Measurements from ENCODE around the gene AGO4. TPM values are rescaled to one million over a fixed set of nuclear protein-coding genes. Genes with fewer than 3 reads are reported as not detected.
"Not testable (repeated sequence)": the region's sequence is repeated elsewhere in the genome, so short reads cannot be mapped to it uniquely, and the experiment has no call there.

The AGO4 gene
- total RNA-seq, 1 experiment from 2014 or later: 6.1 TPM

DNA sequence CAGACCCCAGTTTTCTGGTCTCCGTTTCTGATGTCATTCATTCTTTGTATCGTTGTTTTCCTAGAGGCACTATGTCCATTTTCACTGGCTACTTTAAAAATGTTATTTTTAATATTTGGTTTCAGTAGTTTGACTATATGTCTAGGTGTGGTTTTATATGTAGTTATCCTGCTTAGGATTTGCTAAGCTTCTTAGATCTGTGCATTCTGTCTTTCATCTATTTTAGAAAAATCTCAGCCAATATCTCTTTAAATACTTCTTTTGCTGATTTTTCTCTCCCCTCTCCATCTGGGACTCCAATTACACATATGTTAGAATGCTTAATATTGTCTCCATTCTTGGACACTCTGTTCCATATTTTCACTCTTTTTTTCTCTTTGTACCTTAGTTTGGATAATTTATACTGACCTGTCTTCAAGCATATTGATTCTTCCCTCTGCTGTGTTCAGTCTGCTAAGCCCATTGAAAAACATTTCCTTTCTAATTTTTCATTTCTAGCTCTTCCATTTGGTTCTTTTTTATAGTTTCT is 24.7 kb upstream of the AGO4 start:
- no peaks in the 10 kb centered on the region for H3K27me3 ChIP-seq (ENCODE audit: insufficient read depth, low read length)
- no peak overlapping the region for H3K4me2 ChIP-seq (ENCODE audit: low read length)
- ChIA-PET POLR2A (no interaction called here), RAD21 (ENCODE audit: low non-redundant PET in 1 of 2, low total read pairs in 2 of 2, uncharacterized antibody in 2 of 2, unreplicated experiment in 2 of 2) (no interaction called here), CTCF (no interaction called here)
- H3K9me3 ChIP-seq (ENCODE audit: control insufficient read depth in 1 of 2, insufficient read depth in 1 of 2, low read depth in 1 of 2, low read length in 2 of 2): no peaks in the 10 kb centered on the region
- no peak overlapping the region for H3K27ac ChIP-seq (ENCODE audit: low read depth, low read length)
- TF ChIP-seq FOSL1 (IDR thresholded peaks at IDR 0.05; ENCODE audit: low read depth): no peak
- TF ChIP-seq, protein P1, sequence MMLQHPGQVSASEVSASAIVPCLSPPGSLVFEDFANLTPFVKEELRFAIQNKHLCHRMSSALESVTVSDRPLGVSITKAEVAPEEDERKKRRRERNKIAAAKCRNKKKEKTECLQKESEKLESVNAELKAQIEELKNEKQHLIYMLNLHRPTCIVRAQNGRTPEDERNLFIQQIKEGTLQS (IDR thresholded peaks at IDR 0.05): no peak
- no peak for TF ChIP-seq SRF (IDR thresholded peaks at IDR 0.05; ENCODE audit: low read depth)
- TF ChIP-seq YY1 (IDR thresholded peaks at IDR 0.05; ENCODE audit: extremely low read depth, insufficient replicate concordance, low read depth, low read length): no peak
- TF ChIP-seq RAD21 (IDR thresholded peaks at IDR 0.05; ENCODE audit: low read depth): no peak
- no peak for TF ChIP-seq EGR1 (IDR thresholded peaks at IDR 0.05; ENCODE audit: low read depth)
- TF ChIP-seq SP1 (IDR thresholded peaks at IDR 0.05; ENCODE audit: low read depth): no peak
- no peak for TF ChIP-seq ZNF274 (IDR thresholded peaks at IDR 0.05; ENCODE audit: low read depth, low read length)
- TF ChIP-seq SIN3A (IDR thresholded peaks at IDR 0.05; ENCODE audit: low read depth): no peak
- no peak for TF ChIP-seq JUND (IDR thresholded peaks at IDR 0.05)
- no peak for TF ChIP-seq CEBPB (IDR thresholded peaks at IDR 0.05; ENCODE audit: low read depth)
- TF ChIP-seq, protein P2, sequence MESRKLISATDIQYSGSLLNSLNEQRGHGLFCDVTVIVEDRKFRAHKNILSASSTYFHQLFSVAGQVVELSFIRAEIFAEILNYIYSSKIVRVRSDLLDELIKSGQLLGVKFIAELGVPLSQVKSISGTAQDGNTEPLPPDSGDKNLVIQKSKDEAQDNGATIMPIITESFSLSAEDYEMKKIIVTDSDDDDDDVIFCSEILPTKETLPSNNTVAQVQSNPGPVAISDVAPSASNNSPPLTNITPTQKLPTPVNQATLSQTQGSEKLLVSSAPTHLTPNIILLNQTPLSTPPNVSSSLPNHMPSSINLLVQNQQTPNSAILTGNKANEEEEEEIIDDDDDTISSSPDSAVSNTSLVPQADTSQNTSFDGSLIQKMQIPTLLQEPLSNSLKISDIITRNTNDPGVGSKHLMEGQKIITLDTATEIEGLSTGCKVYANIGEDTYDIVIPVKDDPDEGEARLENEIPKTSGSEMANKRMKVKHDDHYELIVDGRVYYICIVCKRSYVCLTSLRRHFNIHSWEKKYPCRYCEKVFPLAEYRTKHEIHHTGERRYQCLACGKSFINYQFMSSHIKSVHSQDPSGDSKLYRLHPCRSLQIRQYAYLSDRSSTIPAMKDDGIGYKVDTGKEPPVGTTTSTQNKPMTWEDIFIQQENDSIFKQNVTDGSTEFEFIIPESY (IDR thresholded peaks at IDR 0.05; ENCODE audit: extremely low read depth, insufficient replicate concordance, low read length): no peak
- no peak for TF ChIP-seq POLR2A (IDR thresholded peaks at IDR 0.05; ENCODE audit: borderline replicate concordance, extremely low read depth, insufficient read depth, insufficient read length)
- no peak for TF ChIP-seq CBX3 (IDR thresholded peaks at IDR 0.05; ENCODE audit: low read depth)
- TF ChIP-seq, protein P3, sequence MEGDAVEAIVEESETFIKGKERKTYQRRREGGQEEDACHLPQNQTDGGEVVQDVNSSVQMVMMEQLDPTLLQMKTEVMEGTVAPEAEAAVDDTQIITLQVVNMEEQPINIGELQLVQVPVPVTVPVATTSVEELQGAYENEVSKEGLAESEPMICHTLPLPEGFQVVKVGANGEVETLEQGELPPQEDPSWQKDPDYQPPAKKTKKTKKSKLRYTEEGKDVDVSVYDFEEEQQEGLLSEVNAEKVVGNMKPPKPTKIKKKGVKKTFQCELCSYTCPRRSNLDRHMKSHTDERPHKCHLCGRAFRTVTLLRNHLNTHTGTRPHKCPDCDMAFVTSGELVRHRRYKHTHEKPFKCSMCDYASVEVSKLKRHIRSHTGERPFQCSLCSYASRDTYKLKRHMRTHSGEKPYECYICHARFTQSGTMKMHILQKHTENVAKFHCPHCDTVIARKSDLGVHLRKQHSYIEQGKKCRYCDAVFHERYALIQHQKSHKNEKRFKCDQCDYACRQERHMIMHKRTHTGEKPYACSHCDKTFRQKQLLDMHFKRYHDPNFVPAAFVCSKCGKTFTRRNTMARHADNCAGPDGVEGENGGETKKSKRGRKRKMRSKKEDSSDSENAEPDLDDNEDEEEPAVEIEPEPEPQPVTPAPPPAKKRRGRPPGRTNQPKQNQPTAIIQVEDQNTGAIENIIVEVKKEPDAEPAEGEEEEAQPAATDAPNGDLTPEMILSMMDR (IDR thresholded peaks at IDR 0.05 in 2 of 3, conservative IDR thresholded peaks at IDR 0.05 in 1 of 3; ENCODE audit: borderline replicate concordance in 1 of 3, insufficient read depth in 1 of 3, low read depth in 2 of 3, low read length in 2 of 3): no peak
- TF ChIP-seq, protein P4, sequence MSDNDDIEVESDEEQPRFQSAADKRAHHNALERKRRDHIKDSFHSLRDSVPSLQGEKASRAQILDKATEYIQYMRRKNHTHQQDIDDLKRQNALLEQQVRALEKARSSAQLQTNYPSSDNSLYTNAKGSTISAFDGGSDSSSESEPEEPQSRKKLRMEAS (IDR thresholded peaks at IDR 0.05): no peak
- TF ChIP-seq TCF7L2 (IDR thresholded peaks at IDR 0.05; ENCODE audit: borderline replicate concordance, extremely low read depth, insufficient read depth, insufficient read length): no peak
- TF ChIP-seq POLR2AphosphoS5 (IDR thresholded peaks at IDR 0.05; ENCODE audit: low read depth, low read length): no peak
- TF ChIP-seq ZFX (IDR thresholded peaks at IDR 0.05): no peak
- no peaks in the 10 kb centered on the region for H3K79me2 ChIP-seq (ENCODE audit: insufficient read depth, low read length)
- DNase-seq (ENCODE audit: low read depth, low spot score) (no peak), ATAC-seq (no peak)
- no peaks in the 10 kb centered on the region for H3K4me1 ChIP-seq (ENCODE audit: control insufficient read depth in 1 of 2, insufficient read depth in 2 of 2, low read length in 2 of 2)
- no peak overlapping the region for H2AFZ ChIP-seq (ENCODE audit: low read depth, low read length, poor library complexity, severe bottlenecking)
- no peaks in the 10 kb centered on the region for H3K36me3 ChIP-seq (ENCODE audit: control insufficient read depth in 1 of 2, insufficient read depth in 2 of 2, low read length in 2 of 2)
- intact Hi-C loops (cut with micrococcal nuclease): no loop called here
- no peaks in the 10 kb centered on the region for H4K20me1 ChIP-seq (ENCODE audit: insufficient read depth)
- BruUV-seq (replicated peaks): no TSS peak
- no peaks in the 10 kb centered on the region for H3K9me2 ChIP-seq (ENCODE audit: insufficient read depth)
- H3K4me3 ChIP-seq (replicated peaks in 1 of 2; ENCODE audit: low read depth in 1 of 2, low read length in 2 of 2): no peak overlapping the region
- no peak overlapping the region for H3K9ac ChIP-seq (ENCODE audit: low read length)

DNA sequence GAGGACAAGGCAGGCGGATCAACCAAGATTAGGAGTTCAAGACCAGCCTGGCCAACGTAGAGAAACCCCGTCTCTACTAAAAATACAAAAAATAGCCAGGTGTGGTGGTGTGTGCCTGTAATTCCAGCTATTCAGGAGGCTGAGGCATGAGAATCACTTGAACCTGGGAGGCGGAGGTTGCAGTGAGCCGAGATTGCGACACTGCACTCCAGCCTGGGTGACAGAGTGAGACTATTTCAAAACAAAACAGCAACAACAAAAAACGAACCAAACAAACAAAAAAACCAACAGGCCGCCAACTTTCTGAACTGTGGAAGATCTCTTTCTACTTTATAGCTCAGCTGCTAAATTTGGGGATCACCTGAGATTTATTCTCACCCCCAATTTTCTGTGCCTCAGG is 23.5 kb upstream of the AGO4 start:
- H3K9me3 ChIP-seq (ENCODE audit: control insufficient read depth in 1 of 2, insufficient read depth in 1 of 2, low read depth in 1 of 2, low read length in 2 of 2); H3K4me3 ChIP-seq (replicated peaks in 1 of 2; ENCODE audit: low read depth in 1 of 2, low read length in 2 of 2); H2AFZ ChIP-seq (ENCODE audit: low read depth, low read length, poor library complexity, severe bottlenecking); H3K27me3 ChIP-seq (ENCODE audit: insufficient read depth, low read length); H3K27ac ChIP-seq (ENCODE audit: low read depth, low read length); H3K9me2 ChIP-seq (ENCODE audit: insufficient read depth); BruUV-seq (replicated peaks); H3K4me1 ChIP-seq (ENCODE audit: control insufficient read depth in 1 of 2, insufficient read depth in 2 of 2, low read length in 2 of 2); DNase-seq (ENCODE audit: low read depth, low spot score); H3K9ac ChIP-seq (ENCODE audit: low read length); H3K79me2 ChIP-seq (ENCODE audit: insufficient read depth, low read length); H4K20me1 ChIP-seq (ENCODE audit: insufficient read depth); H3K4me2 ChIP-seq (ENCODE audit: low read length); ATAC-seq; CTCF ChIA-PET; POLR2A ChIA-PET; H3K36me3 ChIP-seq (ENCODE audit: control insufficient read depth in 1 of 2, insufficient read depth in 2 of 2, low read length in 2 of 2); intact Hi-C loops (cut with micrococcal nuclease): not testable (repeated sequence)
- RAD21 ChIA-PET (ENCODE audit: low non-redundant PET in 1 of 2, low total read pairs in 2 of 2, uncharacterized antibody in 2 of 2, unreplicated experiment in 2 of 2): interaction anchor here in 1 of 2 experiments (0.6 kb wide), 1 partner anchor 249 kb away, joined by 3 read pairs; no protein-coding TSS in a partner anchor
